Effector memory CD8-positive, alpha-beta T cell (primary cell): ENCODE data around the gene SULT2A1.
"Not testable (repeated sequence)": the region's sequence is repeated elsewhere in the genome, so short reads cannot be mapped to it uniquely, and the experiment has no call there.

Experiments
- ATAC-seq: fragments of 150-1000 bp; cut with Tn5 transposase; replicated peaks from 2 replicates; pipeline ENCODE4 v1.10.0; 2021; ENCODE audit warnings: mild to moderate bottlenecking, moderate library complexity
- DNase-seq, 3 experiments: peaks; one replicate each; pipeline ENCODE4 v3.0.0; 2021
- H3K27ac Mint-ChIP-seq, 2 donors: one replicate each; pipeline ENCODE4 v1.8.0; 2022; ENCODE audit warnings: mild to moderate bottlenecking in 2 of 2, mixed read lengths in 2 of 2, moderate library complexity in 2 of 2
- H3K27me3 Mint-ChIP-seq, 2 donors: one replicate each; pipeline ENCODE4 v1.8.0; 2022; ENCODE audit warnings: mixed read lengths in 2 of 2
- H3K36me3 Mint-ChIP-seq: one replicate; pipeline ENCODE4 v1.8.0; 2022; ENCODE audit warnings: mild to moderate bottlenecking, moderate library complexity, mixed read lengths; ENCODE audit not compliant: insufficient read depth
- H3K4me1 Mint-ChIP-seq, 2 donors: one replicate each; pipeline ENCODE4 v1.8.0; 2022; ENCODE audit warnings: low read depth in 2 of 2, mixed read lengths in 2 of 2
- H3K4me3 Mint-ChIP-seq, 2 donors: one replicate each; pipeline ENCODE4 v1.8.0; 2022; ENCODE audit warnings: mild to moderate bottlenecking in 2 of 2, mixed read lengths in 2 of 2, moderate library complexity in 2 of 2
- H3K9me3 Mint-ChIP-seq, 2 donors: one replicate each; pipeline ENCODE4 v1.8.0; 2022; ENCODE audit warnings: mixed read lengths in 2 of 2

SULT2A1 gene

DNA sequence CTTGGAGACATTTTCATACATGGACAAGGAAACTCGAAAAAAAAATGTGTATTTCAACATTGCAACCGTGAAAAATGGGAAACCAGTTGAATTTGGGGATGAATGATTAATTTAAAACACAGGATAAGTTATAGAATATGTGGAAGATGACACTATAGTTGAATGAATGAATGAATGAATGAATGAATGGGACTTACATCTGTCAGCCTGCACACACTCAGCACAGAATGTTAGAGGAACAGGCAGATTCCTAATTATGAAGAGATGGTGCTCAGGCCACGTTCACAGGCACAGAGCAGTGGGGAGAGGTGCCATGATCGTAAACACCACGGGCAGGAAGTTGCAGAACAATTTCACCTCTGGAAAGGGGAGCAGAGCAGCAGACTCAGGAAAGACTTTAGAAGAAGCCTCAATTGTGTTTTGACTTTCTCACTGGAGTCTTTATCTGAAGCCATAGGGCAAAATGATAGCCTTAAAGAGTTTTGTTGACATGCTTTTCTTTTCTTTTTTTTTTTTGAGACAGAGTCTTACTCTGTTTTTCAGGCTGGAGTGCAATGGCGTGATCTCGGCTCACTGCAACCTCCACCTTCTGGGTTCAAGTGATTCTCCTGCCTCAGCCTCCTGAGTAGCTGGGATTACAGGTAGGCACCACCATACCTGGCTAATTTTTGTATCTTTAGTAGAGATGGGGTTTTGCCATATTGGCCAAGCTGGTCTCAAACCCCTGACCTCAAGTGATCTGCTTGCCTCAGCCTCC lies 4.9 kb upstream of the SULT2A1 start:
- Mint-ChIP-seq H3K36me3 (peaks cover 3% of the 10 kb centered on the region), H3K27ac (no peak overlapping the region), H3K9me3 (peaks cover 0 to 2% of the 10 kb centered on the region in 2 donors), H3K27me3 (peaks cover 15 to 23% of the 10 kb centered on the region in 2 donors), H3K4me1 (no peaks in the 10 kb centered on the region), H3K4me3 (no peak overlapping the region)
- no peak for ATAC-seq
- DNase-seq: no peak

DNA sequence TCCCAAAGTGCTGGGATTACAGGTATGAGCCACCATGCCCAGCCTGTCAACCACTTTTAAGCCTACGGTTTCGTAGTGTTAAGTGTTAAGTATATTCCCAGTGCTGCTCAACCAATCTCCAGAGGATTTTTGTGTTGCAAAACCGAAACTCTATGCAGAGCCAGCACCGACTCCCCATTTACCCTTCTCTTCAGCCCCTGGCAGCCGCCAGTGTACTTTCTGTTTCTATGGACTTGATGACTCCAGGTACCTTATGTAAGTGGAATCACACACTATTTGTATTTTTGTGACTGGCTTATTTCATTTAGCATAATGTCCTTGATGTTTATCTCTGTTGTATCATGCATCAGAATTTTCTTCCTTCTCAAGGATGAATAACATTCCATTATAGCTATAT lies 1.1 kb downstream of the SULT2A1 start:
- H3K27me3 Mint-ChIP-seq: peaks cover 46 to 52% of the 10 kb centered on the region in 2 donors
- ATAC-seq: no peak
- H3K36me3 Mint-ChIP-seq: peaks cover 2% of the 10 kb centered on the region
- H3K9me3 Mint-ChIP-seq: no peaks in the 10 kb centered on the region
- H3K4me1 Mint-ChIP-seq: no peaks in the 10 kb centered on the region
- H3K4me3 Mint-ChIP-seq: no peak overlapping the region
- no peak for DNase-seq
- no peak overlapping the region for H3K27ac Mint-ChIP-seq

DNA sequence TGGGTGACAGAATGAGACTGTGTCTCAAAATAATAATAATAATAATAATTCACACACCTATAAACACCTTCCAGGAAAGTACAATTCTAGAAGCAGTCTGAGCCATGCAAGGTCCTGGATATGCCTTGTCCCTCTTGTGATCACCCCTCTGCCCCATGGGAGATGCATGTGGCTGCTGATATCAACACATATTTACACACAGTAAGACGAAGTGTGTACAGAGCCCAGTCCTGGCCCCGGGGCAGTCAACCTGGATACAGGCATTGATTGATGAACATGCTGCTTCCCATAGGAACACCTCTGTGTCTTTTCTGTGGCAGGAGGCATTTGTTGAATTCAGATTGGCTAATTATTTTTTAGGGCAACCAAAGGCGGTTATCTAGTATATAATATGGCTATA lies 3.2 kb downstream of the SULT2A1 start:
- DNase-seq (no peak), ATAC-seq (no peak)
- H3K4me1 Mint-ChIP-seq: peaks cover 0 to 2% of the 10 kb centered on the region in 2 donors
- no peak overlapping the region for H3K27ac Mint-ChIP-seq
- H3K4me3 Mint-ChIP-seq: no peak overlapping the region
- no peaks in the 10 kb centered on the region for H3K36me3 Mint-ChIP-seq
- H3K27me3 Mint-ChIP-seq: peaks cover 47 to 57% of the 10 kb centered on the region in 2 donors
- H3K9me3 Mint-ChIP-seq: peaks cover 2 to 6% of the 10 kb centered on the region in 2 donors

DNA sequence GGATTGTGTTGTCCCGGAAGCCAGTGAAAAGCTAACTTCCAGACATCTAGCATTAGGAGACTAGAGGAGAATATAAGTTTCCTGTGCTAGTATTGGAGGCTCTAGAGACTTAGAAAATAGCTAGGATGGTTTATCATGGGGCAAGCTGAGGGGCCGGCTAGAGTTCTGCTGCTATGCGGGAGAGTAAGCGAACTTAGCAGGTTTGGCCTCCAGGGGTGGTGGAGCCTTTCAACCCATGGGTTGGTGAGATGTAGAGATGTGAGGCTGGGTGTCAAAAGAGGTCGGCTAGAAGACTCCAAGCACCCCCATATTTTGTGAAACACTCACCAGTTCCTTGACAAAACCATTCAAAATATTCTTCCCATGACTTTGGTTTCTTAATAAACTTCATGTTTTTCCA lies 4.4 kb downstream of the SULT2A1 start:
- Mint-ChIP-seq H3K27ac (no peak overlapping the region), H3K4me1 (peaks cover 0 to 2% of the 10 kb centered on the region in 2 donors), H3K36me3 (no peaks in the 10 kb centered on the region), H3K4me3 (no peak overlapping the region), H3K27me3 (peaks cover 46 to 65% of the 10 kb centered on the region in 2 donors), H3K9me3 (peaks cover 2 to 6% of the 10 kb centered on the region in 2 donors)
- DNase-seq (no peak), ATAC-seq (no peak)

DNA sequence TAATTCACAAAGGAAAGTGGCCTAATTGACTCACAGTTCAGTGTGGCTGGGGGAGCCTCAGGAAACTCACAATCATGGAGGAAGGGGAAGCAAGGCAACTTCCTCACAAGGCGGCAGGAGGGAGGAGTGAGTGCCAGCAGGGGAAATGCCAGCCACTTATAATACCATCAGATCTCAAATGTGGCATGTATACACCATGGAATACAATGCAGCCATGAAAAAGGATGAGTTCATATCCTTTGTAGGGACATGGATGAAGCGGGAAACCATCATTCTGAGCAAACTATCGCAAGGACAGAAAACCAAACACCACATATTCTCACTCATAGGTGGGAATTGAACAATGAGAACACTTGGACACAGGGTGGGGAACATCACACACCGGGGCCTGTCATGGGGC lies 6.7 kb downstream of the SULT2A1 start:
- not testable (repeated sequence) for H3K27ac Mint-ChIP-seq, H3K4me3 Mint-ChIP-seq, H3K36me3 Mint-ChIP-seq, DNase-seq, H3K4me1 Mint-ChIP-seq, H3K9me3 Mint-ChIP-seq, ATAC-seq
- peaks cover 44 to 60% of the 10 kb centered on the region in 2 donors for H3K27me3 Mint-ChIP-seq

DNA sequence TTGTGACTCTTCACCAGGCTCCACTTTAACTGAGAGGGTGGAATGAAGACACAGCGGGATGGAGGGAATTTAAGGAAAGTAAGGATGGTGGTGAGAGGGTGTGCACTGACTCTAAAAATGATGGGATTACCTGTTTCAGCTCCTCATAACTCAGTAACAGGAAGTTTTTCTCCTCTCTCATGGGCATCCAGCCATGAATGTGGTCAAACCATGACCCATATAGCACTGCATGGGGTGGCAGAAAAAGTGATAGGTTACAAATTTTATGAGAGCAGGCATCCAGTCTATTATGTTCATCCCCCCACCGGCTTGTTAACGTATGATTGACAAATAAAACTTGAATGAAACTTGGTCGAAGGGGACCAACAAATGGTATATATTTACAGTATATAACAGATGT lies 7.2 kb downstream of the SULT2A1 start:
- H3K4me1 Mint-ChIP-seq: peaks cover 0 to 2% of the 10 kb centered on the region in 2 donors
- DNase-seq (no peak), ATAC-seq (no peak)
- H3K4me3 Mint-ChIP-seq: no peak overlapping the region
- H3K9me3 Mint-ChIP-seq: peaks cover 2 to 6% of the 10 kb centered on the region in 2 donors
- H3K27me3 Mint-ChIP-seq: peaks cover 49 to 65% of the 10 kb centered on the region in 2 donors
- no peaks in the 10 kb centered on the region for H3K36me3 Mint-ChIP-seq
- no peak overlapping the region for H3K27ac Mint-ChIP-seq

DNA sequence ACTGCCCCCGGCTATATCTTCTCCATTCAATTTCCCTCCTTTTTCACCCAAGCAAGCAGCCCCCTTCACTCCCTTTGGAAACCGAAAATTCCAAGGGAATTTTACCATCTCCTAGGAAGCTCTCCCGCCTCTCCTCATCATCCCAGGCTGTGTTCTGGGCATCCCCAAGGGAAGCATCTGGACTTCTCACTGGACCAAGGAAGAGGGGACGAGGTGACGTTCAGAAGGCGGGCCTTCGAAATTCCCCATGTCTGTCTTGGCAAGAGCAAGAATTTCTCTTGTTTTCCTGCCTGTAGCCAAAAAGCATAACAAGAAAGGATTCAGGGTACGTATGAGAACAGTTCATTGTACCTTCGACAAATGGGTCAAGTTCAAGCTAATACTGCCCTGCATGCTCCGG lies 20.9 kb downstream of the SULT2A1 start:
- Mint-ChIP-seq H3K27ac (no peak overlapping the region), H3K9me3 (no peaks in the 10 kb centered on the region)

DNA sequence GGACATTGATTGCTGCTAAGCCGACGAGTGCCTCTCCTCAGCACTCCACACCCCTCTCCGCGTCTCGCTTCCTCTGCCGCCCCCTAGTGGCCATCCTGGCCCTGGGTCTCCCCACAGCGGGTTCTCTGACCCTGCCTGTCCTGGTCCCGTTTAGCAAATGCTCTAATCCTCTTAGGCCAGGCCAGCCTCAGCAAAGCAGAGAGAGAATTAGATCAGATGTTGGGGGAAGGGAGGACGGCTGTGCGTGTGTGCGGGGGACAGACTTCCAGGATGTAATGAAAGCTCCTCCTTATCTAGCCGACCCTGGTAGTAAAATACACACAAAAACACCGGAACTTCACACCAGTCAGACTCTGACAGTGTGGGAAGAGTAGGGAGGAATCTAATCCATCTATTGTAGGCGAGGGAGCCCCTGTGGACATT lies 22.6 kb downstream of the SULT2A1 start:
- ATAC-seq (peak; percentile 86), DNase-seq (peak; percentile 77 to 81 (median 79))
- Mint-ChIP-seq H3K27me3 (peaks cover 15 to 42% of the 10 kb centered on the region in 2 donors), H3K36me3 (peaks cover under 1% of the 10 kb centered on the region), H3K9me3 (no peaks in the 10 kb centered on the region), H3K4me1 (peaks cover 0 to 2% of the 10 kb centered on the region in 2 donors), H3K27ac (no peak overlapping the region), H3K4me3 (no peak overlapping the region)

More for the DNA sequence above, 20.9 kb downstream of the SULT2A1 start:
- Mint-ChIP-seq H3K4me1 (peaks cover 0 to 2% of the 10 kb centered on the region in 2 donors), H3K27me3 (peaks cover 13 to 37% of the 10 kb centered on the region in 2 donors), H3K4me3 (no peak overlapping the region), H3K36me3 (peaks cover 6% of the 10 kb centered on the region)
- ATAC-seq (no peak), DNase-seq (no peak)

DNA sequence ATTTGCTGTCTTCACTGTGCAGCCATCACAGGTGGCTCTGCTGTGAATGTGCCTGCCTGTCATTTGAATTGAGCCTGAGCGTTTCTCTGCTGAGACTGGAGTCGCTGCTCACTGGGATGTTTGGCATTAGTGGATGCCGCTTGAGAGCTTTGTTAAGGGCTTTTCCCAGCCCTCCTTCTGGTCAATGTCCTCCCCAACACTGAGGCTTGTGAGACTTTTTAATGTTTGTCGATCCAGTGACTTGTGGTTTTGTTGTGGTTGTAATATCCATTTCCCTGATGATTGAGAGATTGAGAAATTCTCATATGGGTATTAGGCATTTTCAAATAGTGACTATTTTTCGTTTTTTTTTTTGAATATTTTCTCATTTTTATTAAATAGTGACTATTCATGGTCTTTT lies 24.5 kb downstream of the SULT2A1 start:
- Mint-ChIP-seq H3K27me3 (peaks cover 22 to 47% of the 10 kb centered on the region in 2 donors), H3K27ac (no peak overlapping the region), H3K9me3 (no peaks in the 10 kb centered on the region), H3K4me3 (no peak overlapping the region), H3K36me3 (no peaks in the 10 kb centered on the region), H3K4me1 (peaks cover 0 to 2% of the 10 kb centered on the region in 2 donors)
- DNase-seq: no peak
- no peak for ATAC-seq

DNA sequence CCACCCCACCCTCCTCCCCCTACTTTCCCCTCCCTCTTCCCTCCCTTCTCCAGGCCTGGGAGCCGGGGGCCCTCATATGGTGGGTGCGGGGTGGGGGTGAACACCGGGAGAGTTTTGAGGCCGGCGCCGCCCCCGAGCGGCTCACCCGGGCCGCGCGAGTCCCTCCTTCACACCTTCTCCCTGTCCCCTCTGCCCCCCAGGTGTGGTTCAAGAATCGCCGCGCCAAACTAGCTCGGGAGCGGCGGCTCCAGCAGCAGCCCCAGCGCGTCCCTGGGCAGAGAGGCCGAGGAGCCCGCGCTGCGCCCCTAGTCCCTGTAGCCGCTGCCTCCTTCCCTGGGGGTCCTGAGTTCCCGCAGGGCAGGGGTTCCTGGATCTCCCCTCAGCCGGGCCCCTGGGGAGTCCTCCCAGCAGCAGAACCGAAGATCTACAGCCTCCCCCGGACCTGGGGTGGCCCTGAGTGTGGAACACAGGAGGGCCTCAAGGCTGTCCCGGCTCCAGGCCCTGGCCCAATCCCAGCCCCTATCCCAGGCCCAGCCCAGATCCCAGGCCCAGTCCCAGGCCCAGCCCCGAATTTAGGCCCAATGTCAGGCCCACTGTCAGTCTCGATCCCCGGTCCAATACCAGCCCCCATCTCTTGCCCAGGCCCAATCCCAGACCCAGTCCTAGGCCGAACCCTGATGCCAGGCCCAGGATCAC lies 25.4 kb downstream of the SULT2A1 start:
- Mint-ChIP-seq H3K36me3 (no peaks in the 10 kb centered on the region), H3K27ac (no peak overlapping the region), H3K4me3 (no peak overlapping the region), H3K4me1 (peaks cover 0 to 2% of the 10 kb centered on the region in 2 donors), H3K9me3 (no peaks in the 10 kb centered on the region), H3K27me3 (peaks cover 30 to 47% of the 10 kb centered on the region in 2 donors)
- DNase-seq: no peak
- no peak for ATAC-seq

DNA sequence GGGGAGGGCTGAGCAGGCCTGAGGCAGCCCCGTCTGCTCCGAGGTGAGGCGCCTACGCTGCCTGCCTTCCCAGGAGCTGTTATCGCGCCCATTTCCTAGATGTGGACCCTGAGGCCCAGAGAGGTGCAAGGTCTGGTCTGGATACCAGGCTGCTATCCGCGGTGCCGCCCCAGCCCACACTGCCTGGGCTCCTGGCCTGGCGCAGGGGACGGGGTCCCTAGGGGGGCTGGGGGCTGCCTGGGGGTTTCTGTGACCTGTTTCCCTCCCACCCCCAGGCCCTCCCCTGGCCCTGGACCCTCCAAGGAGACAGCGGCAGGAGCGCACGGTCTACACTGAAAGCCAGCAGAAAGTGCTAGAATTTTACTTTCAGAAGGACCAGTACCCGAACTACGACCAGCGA lies 26.3 kb downstream of the SULT2A1 start:
- not testable (repeated sequence) for H3K4me3 Mint-ChIP-seq, DNase-seq, H3K9me3 Mint-ChIP-seq, H3K36me3 Mint-ChIP-seq, H3K27ac Mint-ChIP-seq, H3K4me1 Mint-ChIP-seq, ATAC-seq
- H3K27me3 Mint-ChIP-seq: peaks cover 29 to 48% of the 10 kb centered on the region in 2 donors

DNA sequence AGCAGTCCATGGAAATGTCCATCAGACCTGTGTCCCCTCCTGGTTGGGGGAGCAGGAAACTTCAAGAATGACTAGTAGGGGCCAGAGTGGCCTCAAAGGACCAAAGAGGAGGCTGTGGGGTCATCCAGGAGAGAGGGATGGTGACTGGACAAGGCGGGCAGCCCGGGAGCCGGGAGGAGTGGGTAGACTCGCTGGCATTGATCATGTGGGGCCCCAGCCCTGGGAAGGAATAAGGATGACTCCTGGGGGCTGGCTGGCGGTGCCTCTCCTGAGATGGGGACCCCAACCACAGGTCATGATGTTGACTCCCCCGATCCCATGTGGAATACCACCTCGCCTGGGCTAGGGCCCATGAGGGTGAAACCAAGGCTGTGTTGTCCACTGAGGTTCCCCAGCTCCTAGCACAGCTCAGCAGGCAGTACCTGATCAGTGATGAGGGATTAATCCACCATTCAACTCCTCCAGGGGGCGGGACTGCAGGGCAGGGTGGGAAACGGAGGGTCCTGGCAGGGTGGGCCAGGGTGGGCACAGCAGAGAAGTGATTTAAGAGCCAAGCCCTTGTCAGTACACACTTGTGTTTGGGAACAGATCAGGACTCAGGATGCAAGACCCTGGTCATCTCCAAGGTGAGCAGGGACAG lies 27.3 kb downstream of the SULT2A1 start, which contains the start of gene TPRX2:
Gene TPRX2 (plus strand): TSS at position 590 of the 640 bp plus-strand sequence. CDS start 12 bp downstream, at position 602.
- not testable (repeated sequence) for H3K9me3 Mint-ChIP-seq, H3K4me1 Mint-ChIP-seq, H3K36me3 Mint-ChIP-seq, H3K4me3 Mint-ChIP-seq, ATAC-seq, DNase-seq, H3K27ac Mint-ChIP-seq
- H3K27me3 Mint-ChIP-seq: peaks cover 32 to 51% of the 10 kb centered on the region in 2 donors

DNA sequence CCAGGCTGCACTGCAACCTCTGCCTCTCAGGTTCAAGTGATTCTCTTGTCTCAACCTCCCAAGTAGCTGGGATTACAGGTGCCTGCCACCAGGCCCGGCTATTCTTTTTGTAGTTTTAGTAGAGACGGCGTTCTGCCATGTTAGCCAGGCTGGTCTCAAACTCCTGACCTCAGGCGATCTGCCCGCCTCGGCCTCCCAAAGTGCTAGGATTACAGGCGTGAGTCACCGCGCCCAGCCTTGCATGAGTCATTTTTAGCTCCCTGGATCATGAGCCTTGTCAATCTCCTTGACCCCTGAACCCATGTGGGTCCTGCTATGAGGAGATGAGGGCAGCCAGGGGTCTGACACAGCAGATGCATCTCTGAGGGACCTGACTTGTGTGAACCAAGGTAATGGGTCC lies 27.9 kb downstream of the SULT2A1 start:
- not testable (repeated sequence) for H3K36me3 Mint-ChIP-seq, ATAC-seq, DNase-seq, H3K4me1 Mint-ChIP-seq, H3K4me3 Mint-ChIP-seq, H3K9me3 Mint-ChIP-seq, H3K27ac Mint-ChIP-seq
- peaks cover 38 to 51% of the 10 kb centered on the region in 2 donors for H3K27me3 Mint-ChIP-seq
